OCI-LY3 (cell line): Measurements from ENCODE around the gene HECTD1.

Source experiments
- CTCF ChIP-seq: fragments of 200-600, 300-600 bp; sonication (generic); IDR thresholded peaks from 2 replicates; pipeline ENCODE4 v1.5.1; 2014; ENCODE audit warnings: antibody characterized with exemption, low read length, low read depth
- EZH2phosphoT487 ChIP-seq: fragments of 200-600 bp; shearing (Covaris generic); IDR thresholded peaks from 2 replicates; pipeline ENCODE4 v1.6.1; 2018; ENCODE audit warnings: antibody characterized with exemption, mixed run types, low read depth

GRCh38 chr14:31127690-31128089 is 79.9 kb downstream of the HECTD1 start:
- TF ChIP-seq CTCF = no peak
- no peak for TF ChIP-seq EZH2phosphoT487
